GM12878 (cell line): ENCODE results near the gene NF1. TPM values are rescaled to one million over a fixed set of nuclear protein-coding genes. Genes with fewer than 3 reads are reported as not detected.

Source experiments
- ATAC-seq: fragments of 200-7000 bp; cut with Tn5 transposase; 3 replicates; pipeline ENCODE4 v1.9.1; 2020; ENCODE audit warnings: mild to moderate bottlenecking, moderate library complexity
- BruUV-seq: library from RNA; stranded (reverse); fragments of 400-500 nt; replicated peaks from 2 replicates; lab custom pipeline; 2021; lab: Mats Ljungman, UMichigan
- CTCF ChIA-PET: fragments of 300-600 bp; sonication (Branson Sonifier 250); formaldehyde crosslinking; extraction: SDS; loops from one replicate; lab custom pipeline; 2021; ENCODE audit warnings: inconsistent platforms; lab: Yijun Ruan, JAX
- POLR2A ChIA-PET: fragments of 350-600 bp; formaldehyde crosslinking; extraction: SDS; loops from one replicate; lab custom pipeline; 2021; ENCODE audit warnings: inconsistent platforms; lab: Charles Lee
- RAD21 ChIA-PET: fragments of 300-600 bp; sonication (Branson Sonifier 250); formaldehyde crosslinking; loops from one replicate; lab custom pipeline; 2023; ENCODE audit warnings: antibody characterized with exemption; ENCODE audit not compliant: unreplicated experiment; lab: Charles Lee
- SMC1A ChIA-PET: fragments of 300-600 bp; sonication (Branson Sonifier 250); formaldehyde crosslinking; loops from one replicate; lab custom pipeline; 2023; ENCODE audit not compliant: unreplicated experiment, uncharacterized antibody; lab: Charles Lee
- DNase-seq: peaks from one replicate; pipeline ENCODE4 v3.0.0-alpha.2; 2011; ENCODE audit warnings: low read depth, low spot score
- FAIRE-seq: peaks from 3 replicates; lab custom pipeline; 2011; peaks lifted over from hg19 to GRCh38; lab: Jason Lieb, UNC
- H2AFZ ChIP-seq: 2 replicates; pipeline ENCODE4 v1.6.0; 2011; ENCODE audit warnings: low read depth, low read length, control low read depth; ENCODE audit not compliant: control insufficient read depth
- H3K27ac ChIP-seq: 2 replicates; pipeline ENCODE4 v1.5.1; 2011; ENCODE audit warnings: control low read depth; ENCODE audit not compliant: control insufficient read depth, insufficient read depth
- H3K27me3 ChIP-seq, 2 experiments: replicated peaks in 1 of 2; 2 replicates each; pipeline versions ENCODE4 v1.6.0 to v1.6.1; 2011; ENCODE audit warnings: low read length in 1 of 2; ENCODE audit not compliant: control insufficient read depth in 2 of 2, insufficient read depth in 2 of 2
- H3K36me3 ChIP-seq, 2 experiments: 2 replicates each; pipeline ENCODE4 v1.5.1; 2011; ENCODE audit warnings: low read length in 1 of 2; ENCODE audit not compliant: control insufficient read depth in 2 of 2, insufficient read depth in 2 of 2
- H3K4me1 ChIP-seq: 2 replicates; pipeline ENCODE4 v1.6.1; 2011; ENCODE audit warnings: mild to moderate bottlenecking, low read length, moderate library complexity, mixed read lengths; ENCODE audit not compliant: control insufficient read depth, insufficient read depth
- H3K4me2 ChIP-seq: 2 replicates; pipeline ENCODE4 v1.6.0; 2011; ENCODE audit warnings: control low read depth; ENCODE audit not compliant: control insufficient read depth, insufficient read depth
- H3K4me3 ChIP-seq: fragments of 200-600 bp; sonication (generic); 2 replicates; pipeline ENCODE4 v1.5.1; 2016
- H3K79me2 ChIP-seq: 2 replicates; pipeline ENCODE4 v1.6.0; 2011; ENCODE audit warnings: low read length; ENCODE audit not compliant: control insufficient read depth, insufficient read depth
- H3K9ac ChIP-seq: 2 replicates; pipeline ENCODE4 v1.8.0; 2011; ENCODE audit warnings: low read length, control low read depth, mixed read lengths; ENCODE audit not compliant: control insufficient read depth, insufficient read depth
- H3K9me3 ChIP-seq: replicated peaks from 3 replicates; pipeline ENCODE4 v1.5.1; 2011; ENCODE audit warnings: mild to moderate bottlenecking, low read length; ENCODE audit not compliant: control insufficient read depth, insufficient read depth
- H4K20me1 ChIP-seq: 2 replicates; pipeline ENCODE4 v1.6.0; 2011; ENCODE audit not compliant: control insufficient read depth, insufficient read depth
- CHD1 ChIP-seq: IDR thresholded peaks from 2 replicates; pipeline ENCODE4 v1.6.1; 2012; ENCODE audit warnings: low read depth, low read length, improper control_type of control experiment
- HDGF ChIP-seq: fragments of 450-650 bp; IDR thresholded peaks from 2 replicates; pipeline ENCODE4 v1.6.1; 2016; ENCODE audit warnings: antibody characterized with exemption
- JUNB ChIP-seq: IDR thresholded peaks from 2 replicates; pipeline ENCODE4 v1.6.1; 2016; ENCODE audit warnings: antibody characterized with exemption, mild to moderate bottlenecking
- LARP7 ChIP-seq: fragments of 450-650 bp; IDR thresholded peaks from 2 replicates; pipeline ENCODE4 v1.6.1; 2017; ENCODE audit warnings: mild to moderate bottlenecking
- MYB ChIP-seq: fragments of 150-350 bp; IDR thresholded peaks from 2 replicates; pipeline ENCODE4 v1.6.1; 2014; ENCODE audit warnings: mild to moderate bottlenecking, low read depth, low read length, borderline replicate concordance
- NBN ChIP-seq: fragments of 450-650 bp; IDR thresholded peaks from 2 replicates; pipeline ENCODE4 v1.6.1; 2016
- NFIC ChIP-seq: IDR thresholded peaks from 2 replicates; pipeline ENCODE4 v1.6.1; 2012; ENCODE audit warnings: low read depth, mild to moderate bottlenecking, inconsistent platforms, low read length, moderate library complexity
- PML ChIP-seq: IDR thresholded peaks from 2 replicates; pipeline ENCODE4 v1.6.1; 2012; ENCODE audit warnings: low read length, inconsistent platforms
- RFX5 ChIP-seq: IDR thresholded peaks from 2 replicates; pipeline ENCODE4 v1.6.1; 2011; ENCODE audit warnings: low read depth, low read length, improper control_type of control experiment
- RUNX3 ChIP-seq: IDR thresholded peaks from 2 replicates; pipeline ENCODE4 v1.6.1; 2012; ENCODE audit warnings: low read length, inconsistent platforms
- SPI1 ChIP-seq: IDR thresholded peaks from 2 replicates; pipeline ENCODE4 v1.6.1; 2011; ENCODE audit warnings: low read depth, mild to moderate bottlenecking, low read length, moderate library complexity, borderline replicate concordance; ENCODE audit not compliant: insufficient read depth
- TARDBP ChIP-seq: IDR thresholded peaks from 2 replicates; pipeline ENCODE4 v1.6.1; 2016; ENCODE audit warnings: borderline replicate concordance
- TCF3 ChIP-seq: IDR thresholded peaks from 2 replicates; pipeline ENCODE4 v1.6.1; 2012; ENCODE audit warnings: low read depth, mild to moderate bottlenecking, low read length, borderline replicate concordance; ENCODE audit not compliant: insufficient read depth
- YY1 ChIP-seq: IDR thresholded peaks from 2 replicates; pipeline ENCODE4 v1.6.1; 2011; ENCODE audit warnings: low read depth, mild to moderate bottlenecking, low read length
- ZNF384 ChIP-seq: IDR thresholded peaks from 2 replicates; pipeline ENCODE4 v1.6.1; 2012; ENCODE audit warnings: low read depth, mild to moderate bottlenecking, low read length, improper control_type of control experiment, borderline replicate concordance
- WGBS: methylation state at CpG from one replicate; pipeline ENCODE4 v1.1.6; 2016; ENCODE audit warnings: low lambda C conversion rate; ENCODE audit not compliant: insufficient replicate concordance, insufficient coverage; ENCODE audit errors: missing lambda C conversion rate; 5-methylcytosine and 5-hydroxymethylcytosine counted together
- in situ Hi-C: fragments of 300-500 bp; cut with MboI; formaldehyde crosslinking; loops from 9 replicates; pipeline ENCODE4 v1.14.3; 2018; ENCODE audit warnings: mixed read lengths
- intact Hi-C: fragments of 100-400 bp; cut with micrococcal nuclease; formaldehyde crosslinking; loops from one replicate; pipeline ENCODE4 v1.14.2; 2022; ENCODE audit not compliant: unreplicated experiment
- polyA plus RNA-seq, 11 experiments: library from polyadenylated mRNA; depleted of rRNA in 4 of 11; unstranded in 6 of 11; stranded (reverse) in 5 of 11; fragments of >200 nt; fragmentation: Nextera tagmentation in 4 of 11; fragmentation: Illumina TruSeq in 1 of 11; extraction: Ambion mirVana in 4 of 11; extraction: Trizol in 1 of 11; gene quantifications; 1 replicate in 1 of 11; 2 replicates in 10 of 11; pipeline versions ENCODE4 v1.2.1 to v1.2.3, GENCODE V29; 2011 to 2016; ENCODE audit warnings: inconsistent platforms in 2 of 11, missing spikeins in 2 of 11, low read depth in 1 of 11
- total RNA-seq, 4 experiments: library from RNA; depleted of rRNA in 3 of 4; stranded (reverse); fragments of >200 nt in 3 of 4; fragmentation: Illumina TruSeq in 1 of 4; extraction: Trizol in 1 of 4; gene quantifications; 2 replicates each; pipeline versions ENCODE4 v1.2.1 to v1.2.3, GENCODE V29; 2013 to 2021
- TF ChIP-seq, protein P1 (sequence below): fragments of 450-650 bp; IDR thresholded peaks from 2 replicates; pipeline ENCODE4 v1.6.1; 2016; ENCODE audit warnings: mild to moderate bottlenecking
- TF ChIP-seq, protein P2 (sequence below): IDR thresholded peaks from 2 replicates; pipeline ENCODE4 v1.6.1; 2012; ENCODE audit warnings: mild to moderate bottlenecking, low read depth, low read length

NF1 gene
- total and polyA plus RNA-seq, 10 of the 15 experiments (the other 5 are each of a cell fraction or from before 2014, with no cell fraction given): 2.5 to 31.8 (median 16.6) TPM

DNA sequence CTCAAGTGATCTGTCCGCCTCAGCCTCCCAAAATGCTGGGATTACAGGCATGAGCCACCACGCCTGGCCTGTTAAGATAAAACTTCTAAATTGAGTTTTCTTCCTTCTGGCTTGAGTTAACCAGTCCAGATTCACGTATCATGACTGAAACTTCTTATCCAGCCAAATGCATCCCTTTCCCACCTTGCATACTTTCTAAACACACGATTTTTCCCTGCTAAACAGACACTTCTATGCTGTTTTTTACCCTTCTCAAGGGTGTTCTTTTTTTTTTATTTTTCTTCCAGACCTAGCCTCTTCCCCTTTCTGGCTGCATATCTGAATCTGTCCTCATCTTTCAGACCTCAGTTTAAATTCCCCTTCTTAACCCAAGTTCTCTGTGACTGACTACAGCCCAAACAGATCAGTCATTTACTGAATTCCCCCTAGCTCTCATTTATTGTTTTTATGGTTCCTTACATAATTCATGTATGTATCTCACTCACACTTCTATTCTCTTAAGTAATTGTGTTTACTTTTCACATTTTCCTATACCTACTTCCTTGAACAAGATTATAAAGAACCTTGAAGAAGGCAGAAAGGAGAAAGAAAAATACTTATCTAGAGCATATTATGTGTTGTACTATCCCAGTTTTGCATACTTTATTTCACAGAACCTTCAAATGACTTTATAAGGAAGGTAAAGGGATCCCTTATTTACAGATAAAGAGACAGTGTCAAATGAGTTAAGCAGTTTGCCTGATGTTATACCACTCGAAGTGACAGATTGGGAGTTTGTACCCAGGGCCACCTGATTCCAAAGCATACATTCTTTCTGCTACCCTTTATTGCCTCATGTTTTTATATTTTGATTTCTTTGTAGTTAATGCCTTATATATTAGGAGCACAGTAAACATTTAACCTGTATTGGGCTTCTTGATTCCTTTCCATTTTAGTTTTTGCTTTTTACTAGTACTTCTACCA lies 213.9 kb downstream of the NF1 start:
- ChIA-PET POLR2A (interaction anchor here (0.7 to 2.8 kb wide), 4 partner anchors 11 to 215 kb away, joined by 3 to 30 read pairs (median 4); no protein-coding TSS in a partner anchor), CTCF (interaction anchor here (0.5 to 2.7 kb wide), 3 partner anchors 12 to 500 kb away, joined by 3 to 21 read pairs (median 4); partner anchors contain the start of gene EVI2A), RAD21 (interaction anchor here (0.7 to 3.9 kb wide), 6 partner anchors 11 to 185 kb away, joined by 3 to 39 read pairs (median 7); no protein-coding TSS in a partner anchor), SMC1A (interaction anchor here (0.7 to 7.0 kb wide), 4 partner anchors 12 to 57 kb away, joined by 3 to 101 read pairs (median 4); partner anchors contain the start of gene EVI2A)
- Histone ChIP-seq H3K9me3 (peaks cover 3% of the 10 kb centered on the region), H3K27me3 (no peaks in the 10 kb centered on the region), H3K4me1 (peaks cover 18% of the 10 kb centered on the region), H3K9ac (peak overlapping the region; percentile 93), H4K20me1 (no peaks in the 10 kb centered on the region), H3K27ac (peak overlapping the region; percentile 95), H3K4me3 (peak overlapping the region; percentile 56), H3K4me2 (peak overlapping the region; percentile 97), H3K79me2 (peaks cover 95% of the 10 kb centered on the region), H3K36me3 (peaks cover 7 to 28% of the 10 kb centered on the region in 2 experiments), H2AFZ (no peak overlapping the region)
- no TSS peak for BruUV-seq
- in situ Hi-C loops (no loop called here), intact Hi-C loops (loop anchor here (1.0 to 2.0 kb wide), 2 partner anchors 58 to 64 kb away; no protein-coding TSS in a partner anchor)
- FAIRE-seq (no peak), ATAC-seq (peak; percentile 57), DNase-seq (no peak)
- under 1% methylated on average over 5 of the region's 5 CpGs for WGBS
- no peak for TF ChIP-seq LARP7
- peak; percentile 55 for TF ChIP-seq JUNB
- no peak for TF ChIP-seq PML
- no peak for TF ChIP-seq YY1
- TF ChIP-seq CHD1: no peak
- TF ChIP-seq RFX5: no peak
- TF ChIP-seq TCF3: no peak
- TF ChIP-seq, protein P1, sequence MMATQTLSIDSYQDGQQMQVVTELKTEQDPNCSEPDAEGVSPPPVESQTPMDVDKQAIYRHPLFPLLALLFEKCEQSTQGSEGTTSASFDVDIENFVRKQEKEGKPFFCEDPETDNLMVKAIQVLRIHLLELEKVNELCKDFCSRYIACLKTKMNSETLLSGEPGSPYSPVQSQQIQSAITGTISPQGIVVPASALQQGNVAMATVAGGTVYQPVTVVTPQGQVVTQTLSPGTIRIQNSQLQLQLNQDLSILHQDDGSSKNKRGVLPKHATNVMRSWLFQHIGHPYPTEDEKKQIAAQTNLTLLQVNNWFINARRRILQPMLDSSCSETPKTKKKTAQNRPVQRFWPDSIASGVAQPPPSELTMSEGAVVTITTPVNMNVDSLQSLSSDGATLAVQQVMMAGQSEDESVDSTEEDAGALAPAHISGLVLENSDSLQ: peak; percentile 51
- TF ChIP-seq RUNX3: peak; percentile 57
- TF ChIP-seq NFIC: 0 out of 2 replicates have a peak, but pooled peaks have one; percentile 23
- TF ChIP-seq SPI1: peak; percentile 65; the same call in 1 of the 2 replicates
- peak; percentile 80; the same call in 1 of the 2 replicates for TF ChIP-seq NBN
- TF ChIP-seq HDGF: 0 out of 2 replicates have a peak, but pooled peaks have one; percentile 53
- no peak for TF ChIP-seq MYB
- TF ChIP-seq ZNF384: peak; percentile 68
- TF ChIP-seq TARDBP: no peak
- TF ChIP-seq, protein P2, sequence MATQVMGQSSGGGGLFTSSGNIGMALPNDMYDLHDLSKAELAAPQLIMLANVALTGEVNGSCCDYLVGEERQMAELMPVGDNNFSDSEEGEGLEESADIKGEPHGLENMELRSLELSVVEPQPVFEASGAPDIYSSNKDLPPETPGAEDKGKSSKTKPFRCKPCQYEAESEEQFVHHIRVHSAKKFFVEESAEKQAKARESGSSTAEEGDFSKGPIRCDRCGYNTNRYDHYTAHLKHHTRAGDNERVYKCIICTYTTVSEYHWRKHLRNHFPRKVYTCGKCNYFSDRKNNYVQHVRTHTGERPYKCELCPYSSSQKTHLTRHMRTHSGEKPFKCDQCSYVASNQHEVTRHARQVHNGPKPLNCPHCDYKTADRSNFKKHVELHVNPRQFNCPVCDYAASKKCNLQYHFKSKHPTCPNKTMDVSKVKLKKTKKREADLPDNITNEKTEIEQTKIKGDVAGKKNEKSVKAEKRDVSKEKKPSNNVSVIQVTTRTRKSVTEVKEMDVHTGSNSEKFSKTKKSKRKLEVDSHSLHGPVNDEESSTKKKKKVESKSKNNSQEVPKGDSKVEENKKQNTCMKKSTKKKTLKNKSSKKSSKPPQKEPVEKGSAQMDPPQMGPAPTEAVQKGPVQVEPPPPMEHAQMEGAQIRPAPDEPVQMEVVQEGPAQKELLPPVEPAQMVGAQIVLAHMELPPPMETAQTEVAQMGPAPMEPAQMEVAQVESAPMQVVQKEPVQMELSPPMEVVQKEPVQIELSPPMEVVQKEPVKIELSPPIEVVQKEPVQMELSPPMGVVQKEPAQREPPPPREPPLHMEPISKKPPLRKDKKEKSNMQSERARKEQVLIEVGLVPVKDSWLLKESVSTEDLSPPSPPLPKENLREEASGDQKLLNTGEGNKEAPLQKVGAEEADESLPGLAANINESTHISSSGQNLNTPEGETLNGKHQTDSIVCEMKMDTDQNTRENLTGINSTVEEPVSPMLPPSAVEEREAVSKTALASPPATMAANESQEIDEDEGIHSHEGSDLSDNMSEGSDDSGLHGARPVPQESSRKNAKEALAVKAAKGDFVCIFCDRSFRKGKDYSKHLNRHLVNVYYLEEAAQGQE: no peak
